Activated CD8-positive, alpha-beta T cell treated with anti-CD3 and anti-CD28 coated beads for 36 hours (primary cell): ENCODE results near the gene KLRC4. TPM values are rescaled to one million over a fixed set of nuclear protein-coding genes. Genes with fewer than 3 reads are reported as not detected.

Experiments
- ATAC-seq: fragments of 200-7000 bp; cut with Tn5 transposase; one replicate; pipeline ENCODE4 v1.10.0; 2021; ENCODE audit warnings: mild to moderate bottlenecking, moderate library complexity
- CTCF ChIA-PET: fragments of 350-600 bp; sonication (Branson Sonifier 250); formaldehyde crosslinking; loops from one replicate; lab custom pipeline; 2021; ENCODE audit warnings: antibody characterized with exemption; lab: Charles Lee
- POLR2A ChIA-PET: fragments of 350-600 bp; sonication (Branson Sonifier 250); formaldehyde crosslinking; loops from one replicate; lab custom pipeline; 2021; ENCODE audit warnings: antibody characterized with exemption; lab: Charles Lee
- DNase-seq: peaks from one replicate; pipeline ENCODE4 v3.0.0-alpha.2; 2020
- H3K27ac Mint-ChIP-seq: one replicate; pipeline ENCODE4 v1.8.0; 2021; ENCODE audit warnings: mild to moderate bottlenecking, mixed read lengths
- H3K27me3 Mint-ChIP-seq: one replicate; pipeline ENCODE4 v1.8.0; 2021; ENCODE audit warnings: mixed read lengths
- H3K36me3 Mint-ChIP-seq: one replicate; pipeline ENCODE4 v1.8.0; 2021; ENCODE audit warnings: low read depth, mixed read lengths
- H3K4me1 Mint-ChIP-seq: one replicate; pipeline ENCODE4 v1.8.0; 2021; ENCODE audit warnings: low read depth, mixed read lengths
- H3K4me3 Mint-ChIP-seq: one replicate; pipeline ENCODE4 v1.8.0; 2021; ENCODE audit warnings: mild to moderate bottlenecking, moderate library complexity, mixed read lengths
- H3K9me3 Mint-ChIP-seq: one replicate; pipeline ENCODE4 v1.8.0; 2021; ENCODE audit warnings: mixed read lengths
- CTCF ChIP-seq: fragments of 200-600 bp; IDR thresholded peaks from one replicate; pipeline ENCODE4 v1.8.0; 2022; ENCODE audit warnings: antibody characterized with exemption, mild to moderate bottlenecking
- intact Hi-C: fragments of 100-400 bp; cut with micrococcal nuclease; formaldehyde crosslinking; loops from one replicate; pipeline ENCODE4 v1.10.0; 2022
- total RNA-seq, 2 experiments: library from RNA; stranded (reverse); gene quantifications; one replicate each; pipeline ENCODE4 v1.2.3, GENCODE V29; 2021

KLRC4 gene
- total RNA-seq, 2 experiments from 2014 or later: 2.9 to 3.7 TPM

GRCh38 chr12:10362828-10363657, 46.5 kb downstream of the KLRC4 start:
- CTCF ChIA-PET: interaction anchor here (0.8 to 4.0 kb wide), 2 partner anchors 32 to 127 kb away, joined by 3 to 26 read pairs; no protein-coding TSS in a partner anchor
- peaks cover 9% of the 10 kb centered on the region for H3K9me3 Mint-ChIP-seq
- POLR2A ChIA-PET: interaction anchor here (0.9 to 1.6 kb wide), 3 partner anchors 23 to 31 kb away, joined by 3 to 11 read pairs (median 4); no protein-coding TSS in a partner anchor
- no peak overlapping the region for H3K27ac Mint-ChIP-seq
- DNase-seq (peak; percentile 53), ATAC-seq (no peak)
- peaks cover 50% of the 10 kb centered on the region for H3K36me3 Mint-ChIP-seq
- peaks cover 38% of the 10 kb centered on the region for H3K4me1 Mint-ChIP-seq
- no peak overlapping the region for H3K4me3 Mint-ChIP-seq
- TF ChIP-seq CTCF: no peak
- intact Hi-C loops: loop anchor here (5.0 to 10.0 kb wide), 4 partner anchors 41 to 192 kb away; no protein-coding TSS in a partner anchor
- H3K27me3 Mint-ChIP-seq: no peaks in the 10 kb centered on the region

GRCh38 chr12:10362325-10362724, 47.2 kb downstream of the KLRC4 start:
- Mint-ChIP-seq H3K27me3 (no peaks in the 10 kb centered on the region), H3K9me3 (peaks cover 9% of the 10 kb centered on the region), H3K4me1 (peaks cover 32% of the 10 kb centered on the region), H3K27ac (no peak overlapping the region), H3K36me3 (peaks cover 50% of the 10 kb centered on the region), H3K4me3 (no peak overlapping the region)
- TF ChIP-seq CTCF: no peak
- ATAC-seq (no peak), DNase-seq (no peak)
- intact Hi-C loops: loop anchor here (5.0 to 10.0 kb wide), 4 partner anchors 40 to 192 kb away; no protein-coding TSS in a partner anchor
- ChIA-PET CTCF (no interaction called here), POLR2A (no interaction called here)

- peak overlapping the region; percentile 79 for H3K27ac Mint-ChIP-seq
- no peaks in the 10 kb centered on the region for H3K27me3 Mint-ChIP-seq
- ATAC-seq (no peak), DNase-seq (no peak)
- intact Hi-C loops: loop anchor here (5.0 to 10.0 kb wide), 4 partner anchors 39 to 193 kb away; no protein-coding TSS in a partner anchor
- ChIA-PET CTCF (interaction anchor here (1.5 kb wide), 1 partner anchor 125 kb away, joined by 10 read pairs; no protein-coding TSS in a partner anchor), POLR2A (no interaction called here)
- peaks cover 29% of the 10 kb centered on the region for H3K4me1 Mint-ChIP-seq
- no peak for TF ChIP-seq CTCF
- peaks cover 9% of the 10 kb centered on the region for H3K9me3 Mint-ChIP-seq
- H3K36me3 Mint-ChIP-seq: peaks cover 45% of the 10 kb centered on the region
- peak overlapping the region; percentile 6 for H3K4me3 Mint-ChIP-seq
These were observed 47.9 kb downstream of the KLRC4 start for GRCh38 chr12:10361622-10362021.

DNA sequence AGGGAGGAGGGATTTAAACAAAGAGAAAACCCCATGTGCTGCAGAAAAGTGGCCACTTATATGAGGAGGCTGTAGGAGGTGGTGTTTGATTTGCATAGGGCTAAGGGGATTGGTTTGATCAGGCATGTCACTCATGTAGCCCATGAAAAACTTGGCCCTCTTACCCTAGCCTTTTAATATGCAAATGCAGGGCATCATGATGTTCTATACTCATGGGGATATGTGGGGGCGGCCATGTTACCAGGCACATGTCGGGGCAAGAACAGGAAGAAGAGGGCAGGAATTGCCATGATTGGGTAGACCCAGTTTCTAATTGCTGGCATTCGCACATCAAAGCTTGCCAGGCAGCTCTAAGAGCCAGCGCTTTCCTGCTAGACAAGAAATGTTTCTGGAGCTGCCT, 48.5 kb downstream of the KLRC4 start:
- Mint-ChIP-seq H3K36me3 (peaks cover 45% of the 10 kb centered on the region), H3K27me3 (no peaks in the 10 kb centered on the region), H3K4me1 (peaks cover 29% of the 10 kb centered on the region), H3K27ac (peak overlapping the region; percentile 79), H3K9me3 (peaks cover 9% of the 10 kb centered on the region), H3K4me3 (peak overlapping the region; percentile 6)
- CTCF ChIA-PET: interaction anchor here (1.5 kb wide), 1 partner anchor 125 kb away, joined by 10 read pairs; no protein-coding TSS in a partner anchor
- ATAC-seq (peak; percentile 34), DNase-seq (peak; percentile 66)
- intact Hi-C loops: loop anchor here (5.0 to 10.0 kb wide), 4 partner anchors 39 to 194 kb away; no protein-coding TSS in a partner anchor
- TF ChIP-seq CTCF: no peak
- POLR2A ChIA-PET: no interaction called here
